Measurements from ENCODE around the gene AGL. TPM values are rescaled to one million over a fixed set of nuclear protein-coding genes. Genes with fewer than 3 reads are reported as not detected.

AGL gene
- total and polyA plus RNA-seq, 2 of the 8 experiments (the other 6 are each of a cell fraction or from before 2014, with no cell fraction given) = 2.7 to 19.2 TPM

DNA sequence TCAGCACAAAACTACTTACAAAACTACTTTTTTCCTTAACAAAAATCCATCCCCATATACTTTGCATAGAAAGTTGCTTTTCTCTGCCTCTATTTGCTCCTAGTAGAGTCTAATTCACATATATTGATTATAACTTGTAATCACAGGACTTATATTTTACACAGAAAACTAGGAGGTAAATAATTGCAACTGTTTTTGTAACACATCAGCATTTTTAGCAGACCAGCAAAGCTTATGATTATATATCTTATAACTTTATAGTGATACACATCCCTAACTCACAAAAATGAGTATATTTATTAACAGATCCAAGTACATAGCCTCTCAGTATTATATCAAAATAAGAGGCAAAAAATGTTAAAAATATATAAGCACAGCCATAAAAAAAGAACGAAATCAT lies 102.4 kb downstream of the AGL start:
- Histone ChIP-seq H4K8ac (ENCODE audit: extremely low read depth, insufficient read depth, low read length) (no peak overlapping the region), H3K14ac (ENCODE audit: insufficient read length) (no peak overlapping the region), H3K9ac (replicated peaks in 1 of 4; ENCODE audit: extremely low read depth in 1 of 4, low read depth in 3 of 4, low read length in 3 of 4) (no peak overlapping the region), H2BK5ac (ENCODE audit: low read depth, low read length) (no peak overlapping the region), H4K91ac (replicated peaks; ENCODE audit: insufficient read length, low read length) (no peak overlapping the region), H3K79me1 (ENCODE audit: low read depth, low read length) (no peaks in the 10 kb centered on the region), H3K9me3 (ENCODE audit: insufficient read depth in 2 of 2, low read depth in 1 of 2, low read length in 1 of 2) (no peaks in the 10 kb centered on the region), H3K56ac (replicated peaks; ENCODE audit: insufficient read length, low read depth, low read length) (no peak overlapping the region), H3K4me2 (ENCODE audit: insufficient read depth in 1 of 2, low read depth in 2 of 2, low read length in 2 of 2) (no peak overlapping the region), H3K18ac (ENCODE audit: extremely low read depth, low read length) (no peak overlapping the region), H3K4me1 (replicated peaks in 1 of 4; ENCODE audit: control insufficient read depth in 3 of 4, insufficient read depth in 4 of 4, low read length in 3 of 4) (no peaks in the 10 kb centered on the region), H2BK15ac (ENCODE audit: low read length) (no peak overlapping the region), H3K79me2 (ENCODE audit: control insufficient read depth in 1 of 2, insufficient read depth in 2 of 2, low read length in 2 of 2) (no peaks in the 10 kb centered on the region), H3K27ac (ENCODE audit: low read depth, low read length) (no peak overlapping the region), H3K4ac (replicated peaks; ENCODE audit: insufficient read length, low read depth, low read length) (no peak overlapping the region), H2BK20ac (ENCODE audit: low read length) (no peak overlapping the region), H2AFZ (ENCODE audit: low read length) (no peak overlapping the region), H3K27me3 (replicated peaks in 1 of 4; ENCODE audit: control insufficient read depth in 3 of 4, extremely low read depth in 1 of 4, insufficient read depth in 3 of 4, low read length in 3 of 4) (no peaks in the 10 kb centered on the region), H3K36me3 (ENCODE audit: control insufficient read depth in 2 of 4, insufficient read depth in 4 of 4, low read length in 3 of 4) (no peaks in the 10 kb centered on the region; a peak in 1 of 8 replicates), H4K20me1 (replicated peaks in 1 of 2; ENCODE audit: control insufficient read depth in 1 of 2, insufficient read depth in 2 of 2, low read length in 2 of 2) (no peaks in the 10 kb centered on the region), H3K4me3 (ENCODE audit: extremely low read depth in 1 of 4, insufficient read depth in 2 of 4, low read depth in 3 of 4, low read length in 4 of 4) (no peak overlapping the region), H4K5ac (ENCODE audit: insufficient read length, low read depth, low read length) (no peak overlapping the region), H2AK5ac (ENCODE audit: low read depth, low read length) (no peak overlapping the region), H3K23ac (ENCODE audit: insufficient read length) (no peak overlapping the region), H2BK120ac (replicated peaks; ENCODE audit: low read depth, low read length) (no peak overlapping the region), H2BK12ac (ENCODE audit: low read depth, low read length) (no peak overlapping the region), H3K23me2 (ENCODE audit: low read depth, low read length) (no peaks in the 10 kb centered on the region)
- ChIA-PET POLR2A (ENCODE audit: partially characterized antibody) (no interaction called here), CTCF (ENCODE audit: partially characterized antibody) (no interaction called here)
- DNase-seq (ENCODE audit: low read depth in 1 of 2, low spot score in 2 of 2) (no peak), FAIRE-seq (no peak)
- 88% methylated on average over 1 of the region's 1 CpG; no CpG with 5 or more reads in 1 of the 2 experiments for WGBS, 2 experiments (ENCODE audit: extremely low coverage in 1 of 2, insufficient coverage in 1 of 2, insufficient read length in 1 of 2, insufficient replicate concordance in 2 of 2, low coverage in 1 of 2, low lambda C conversion rate in 2 of 2, missing lambda C conversion rate in 1 of 2)
- TF ChIP-seq SP1 (IDR thresholded peaks at IDR 0.05; ENCODE audit: low read depth, low read length) (no peak), JUND (IDR thresholded peaks at IDR 0.05; ENCODE audit: low read length) (no peak), SP2 (IDR thresholded peaks at IDR 0.05; ENCODE audit: low read length) (no peak), JUN (IDR thresholded peaks at IDR 0.05; ENCODE audit: low read depth, low read length) (no peak), NRF1 (IDR thresholded peaks at IDR 0.05; ENCODE audit: low read depth, low read length) (no peak), EZH2 (IDR thresholded peaks at IDR 0.05; ENCODE audit: low read depth, low read length, severe bottlenecking) (no peak), SIRT6 (IDR thresholded peaks at IDR 0.05; ENCODE audit: low read length) (no peak), RXRA (IDR thresholded peaks at IDR 0.05; ENCODE audit: insufficient read depth, low read depth, low read length) (no peak), SIN3A (conservative IDR thresholded peaks at IDR 0.05 in 1 of 2, IDR thresholded peaks at IDR 0.05 in 1 of 2; ENCODE audit: low read depth in 1 of 2, low read length in 2 of 2) (no peak), BCL11A (IDR thresholded peaks at IDR 0.05; ENCODE audit: low read depth in 2 of 2, low read length in 2 of 2) (no peak), FOSL1 (IDR thresholded peaks at IDR 0.05; ENCODE audit: insufficient read depth, low read depth, low read length) (no peak)
- TF ChIP-seq, protein P1, sequence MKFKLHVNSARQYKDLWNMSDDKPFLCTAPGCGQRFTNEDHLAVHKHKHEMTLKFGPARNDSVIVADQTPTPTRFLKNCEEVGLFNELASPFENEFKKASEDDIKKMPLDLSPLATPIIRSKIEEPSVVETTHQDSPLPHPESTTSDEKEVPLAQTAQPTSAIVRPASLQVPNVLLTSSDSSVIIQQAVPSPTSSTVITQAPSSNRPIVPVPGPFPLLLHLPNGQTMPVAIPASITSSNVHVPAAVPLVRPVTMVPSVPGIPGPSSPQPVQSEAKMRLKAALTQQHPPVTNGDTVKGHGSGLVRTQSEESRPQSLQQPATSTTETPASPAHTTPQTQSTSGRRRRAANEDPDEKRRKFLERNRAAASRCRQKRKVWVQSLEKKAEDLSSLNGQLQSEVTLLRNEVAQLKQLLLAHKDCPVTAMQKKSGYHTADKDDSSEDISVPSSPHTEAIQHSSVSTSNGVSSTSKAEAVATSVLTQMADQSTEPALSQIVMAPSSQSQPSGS (IDR thresholded peaks at IDR 0.05; ENCODE audit: low read length) = no peak
- TF ChIP-seq, protein P2, sequence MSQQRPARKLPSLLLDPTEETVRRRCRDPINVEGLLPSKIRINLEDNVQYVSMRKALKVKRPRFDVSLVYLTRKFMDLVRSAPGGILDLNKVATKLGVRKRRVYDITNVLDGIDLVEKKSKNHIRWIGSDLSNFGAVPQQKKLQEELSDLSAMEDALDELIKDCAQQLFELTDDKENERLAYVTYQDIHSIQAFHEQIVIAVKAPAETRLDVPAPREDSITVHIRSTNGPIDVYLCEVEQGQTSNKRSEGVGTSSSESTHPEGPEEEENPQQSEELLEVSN (IDR thresholded peaks at IDR 0.05) = no peak
